PFSK-1 (cell line): ENCODE measurements around the gene YTHDF2.

Experiments
- FOXP2 ChIP-seq: optimal IDR thresholded peaks from 2 replicates; pipeline ENCODE3; 2011; ENCODE audit warnings: borderline replicate concordance, control low read depth, inconsistent platforms; ENCODE audit not compliant: insufficient read depth; ENCODE audit errors: extremely low read length, extremely low read depth
- POLR2AphosphoS5 ChIP-seq: IDR thresholded peaks from 2 replicates; pipeline ENCODE4 v1.6.1; 2012; ENCODE audit warnings: low read depth, mild to moderate bottlenecking, control low read depth, low read length, moderate library complexity
- SIN3A ChIP-seq: IDR thresholded peaks from 2 replicates; pipeline ENCODE4 v1.6.1; 2012; ENCODE audit warnings: mild to moderate bottlenecking, low read length, moderate library complexity, borderline replicate concordance; ENCODE audit not compliant: insufficient read depth
- TAF1 ChIP-seq: IDR thresholded peaks from 2 replicates; pipeline ENCODE4 v1.6.1; 2012; ENCODE audit warnings: low read length, control low read depth, borderline replicate concordance; ENCODE audit not compliant: insufficient read depth
- TF ChIP-seq, protein P1 (sequence below), 2 experiments: IDR thresholded peaks; 2 replicates each; pipeline versions ENCODE4 v1.6.1 to v1.8.0; 2011 to 2012; ENCODE audit warnings: low read depth in 2 of 2, low read length in 2 of 2, control low read depth in 1 of 2, inconsistent platforms in 1 of 2, mild to moderate bottlenecking in 1 of 2, moderate library complexity in 1 of 2; ENCODE audit not compliant: insufficient read depth in 1 of 2

YTHDF2 gene

GRCh38 chr1:28719332-28719619, 17.5 kb upstream of the YTHDF2 start:
- TF ChIP-seq TAF1 (no peak), FOXP2 (no peak), POLR2AphosphoS5 (no peak), SIN3A (no peak)
- TF ChIP-seq, protein P1, sequence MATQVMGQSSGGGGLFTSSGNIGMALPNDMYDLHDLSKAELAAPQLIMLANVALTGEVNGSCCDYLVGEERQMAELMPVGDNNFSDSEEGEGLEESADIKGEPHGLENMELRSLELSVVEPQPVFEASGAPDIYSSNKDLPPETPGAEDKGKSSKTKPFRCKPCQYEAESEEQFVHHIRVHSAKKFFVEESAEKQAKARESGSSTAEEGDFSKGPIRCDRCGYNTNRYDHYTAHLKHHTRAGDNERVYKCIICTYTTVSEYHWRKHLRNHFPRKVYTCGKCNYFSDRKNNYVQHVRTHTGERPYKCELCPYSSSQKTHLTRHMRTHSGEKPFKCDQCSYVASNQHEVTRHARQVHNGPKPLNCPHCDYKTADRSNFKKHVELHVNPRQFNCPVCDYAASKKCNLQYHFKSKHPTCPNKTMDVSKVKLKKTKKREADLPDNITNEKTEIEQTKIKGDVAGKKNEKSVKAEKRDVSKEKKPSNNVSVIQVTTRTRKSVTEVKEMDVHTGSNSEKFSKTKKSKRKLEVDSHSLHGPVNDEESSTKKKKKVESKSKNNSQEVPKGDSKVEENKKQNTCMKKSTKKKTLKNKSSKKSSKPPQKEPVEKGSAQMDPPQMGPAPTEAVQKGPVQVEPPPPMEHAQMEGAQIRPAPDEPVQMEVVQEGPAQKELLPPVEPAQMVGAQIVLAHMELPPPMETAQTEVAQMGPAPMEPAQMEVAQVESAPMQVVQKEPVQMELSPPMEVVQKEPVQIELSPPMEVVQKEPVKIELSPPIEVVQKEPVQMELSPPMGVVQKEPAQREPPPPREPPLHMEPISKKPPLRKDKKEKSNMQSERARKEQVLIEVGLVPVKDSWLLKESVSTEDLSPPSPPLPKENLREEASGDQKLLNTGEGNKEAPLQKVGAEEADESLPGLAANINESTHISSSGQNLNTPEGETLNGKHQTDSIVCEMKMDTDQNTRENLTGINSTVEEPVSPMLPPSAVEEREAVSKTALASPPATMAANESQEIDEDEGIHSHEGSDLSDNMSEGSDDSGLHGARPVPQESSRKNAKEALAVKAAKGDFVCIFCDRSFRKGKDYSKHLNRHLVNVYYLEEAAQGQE (IDR thresholded peaks at IDR 0.05; ENCODE audit: insufficient read depth in 1 of 2, low read depth in 2 of 2, low read length in 2 of 2) = no peak

DNA sequence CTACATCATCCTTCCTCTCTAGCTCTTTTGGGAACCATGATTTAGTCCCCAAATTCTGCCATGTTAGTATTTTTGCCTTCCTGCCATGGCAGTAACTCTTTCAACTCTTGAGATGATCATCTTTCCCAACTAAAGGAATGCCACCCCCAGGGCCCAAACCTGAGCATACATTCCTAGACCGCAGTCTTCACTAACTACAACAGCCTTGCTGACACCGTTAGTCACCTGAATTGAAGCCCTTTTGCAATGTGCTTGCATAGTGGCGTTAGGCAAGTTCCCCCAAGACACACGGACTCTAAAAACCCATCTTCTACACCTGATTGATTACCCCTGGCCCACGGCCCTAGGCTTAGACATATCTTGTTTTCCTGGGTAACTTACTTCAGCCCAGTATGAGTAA, 16.4 kb upstream of the YTHDF2 start:
- TF ChIP-seq SIN3A = no peak

DNA sequence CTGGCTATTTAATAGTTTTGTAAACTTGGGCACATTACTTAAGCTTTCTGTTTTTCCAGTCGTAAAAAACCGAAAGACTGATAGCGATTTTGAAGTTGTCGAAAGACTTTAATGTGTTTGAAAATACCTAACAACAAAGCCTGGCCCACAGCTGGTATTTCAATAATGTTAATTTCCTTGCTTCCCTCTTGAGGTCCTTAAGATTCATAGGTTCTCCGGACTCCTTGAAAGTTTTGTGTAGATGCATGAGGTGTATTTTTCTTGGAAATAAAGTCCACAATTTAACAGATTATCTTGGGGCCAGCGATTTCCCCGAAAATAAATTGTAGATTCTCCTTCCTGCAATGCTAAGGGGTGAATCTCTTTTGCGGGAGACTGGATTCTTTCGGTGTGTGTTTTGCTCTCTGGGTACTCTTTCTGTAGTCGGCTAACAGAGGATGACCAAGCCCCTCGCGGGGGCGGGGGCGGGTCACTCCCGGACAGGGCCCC, 735 bp upstream of the YTHDF2 start:
- no peak for TF ChIP-seq FOXP2
- TF ChIP-seq, protein P1 (IDR thresholded peaks at IDR 0.05; ENCODE audit: insufficient read depth in 1 of 2, low read depth in 2 of 2, low read length in 2 of 2) = no peak
- TF ChIP-seq SIN3A = no peak
- TF ChIP-seq TAF1 = no peak
- no peak for TF ChIP-seq POLR2AphosphoS5

DNA sequence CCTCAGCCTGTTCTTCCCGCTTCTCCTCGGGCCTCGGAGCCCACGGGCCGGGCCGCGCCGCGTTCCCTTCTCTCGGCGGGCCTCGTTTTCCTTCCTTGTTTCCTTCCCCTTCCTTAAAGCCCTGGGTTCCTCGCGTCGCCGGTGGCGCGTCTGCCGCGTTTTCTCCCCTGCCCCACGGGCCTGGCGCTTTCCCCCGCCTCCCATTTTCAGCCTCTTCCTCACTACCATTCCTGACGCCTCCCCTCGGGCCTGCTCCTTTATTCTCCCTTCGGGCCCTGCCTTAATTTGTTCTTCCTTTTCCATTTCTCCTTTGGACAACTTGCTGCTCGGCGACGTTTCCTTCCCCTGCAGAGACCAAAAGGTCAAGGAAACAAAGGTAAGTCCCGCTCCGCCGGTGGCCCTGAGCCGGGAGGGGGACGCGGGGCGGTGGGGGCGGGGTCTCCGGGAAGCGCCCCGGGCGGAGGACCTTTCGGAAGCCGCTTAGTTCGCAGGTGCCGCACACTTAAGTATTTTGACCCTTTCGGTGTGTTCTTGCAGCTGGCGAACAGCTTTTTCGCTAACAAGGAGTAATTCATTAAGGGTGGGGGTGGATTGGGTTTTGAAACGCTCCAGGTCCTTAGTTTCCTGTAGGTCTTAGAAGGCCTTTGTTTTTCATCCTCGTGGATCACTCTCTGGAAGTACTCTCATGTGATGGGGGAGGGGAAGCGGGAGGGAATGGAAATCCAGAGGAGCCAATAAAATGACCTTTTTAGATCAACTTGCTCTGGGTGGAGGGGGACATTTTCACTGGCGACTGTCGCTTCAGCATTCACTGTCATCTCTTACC, 780 bp downstream of the YTHDF2 start:
- TF ChIP-seq TAF1 = no peak
- peak; percentile 12; the same call in 1 of the 2 replicates for TF ChIP-seq POLR2AphosphoS5
- no peak for TF ChIP-seq FOXP2
- TF ChIP-seq, protein P1 (IDR thresholded peaks at IDR 0.05; ENCODE audit: insufficient read depth in 1 of 2, low read depth in 2 of 2, low read length in 2 of 2) = no peak
- no peak for TF ChIP-seq SIN3A

- TF ChIP-seq, protein P1 (IDR thresholded peaks at IDR 0.05; ENCODE audit: insufficient read depth in 1 of 2, low read depth in 2 of 2, low read length in 2 of 2) = no peak
- no peak for TF ChIP-seq POLR2AphosphoS5
- TF ChIP-seq TAF1 = no peak
- TF ChIP-seq SIN3A = no peak
- TF ChIP-seq FOXP2 = no peak
These were observed 3.4 kb downstream of the YTHDF2 start for GRCh38 chr1:28740118-28740517.
